ENCODE results near the gene JMJD7. TPM values are rescaled to one million over a fixed set of nuclear protein-coding genes. Genes with fewer than 3 reads are reported as not detected.

Gene JMJD7
- total RNA-seq, result 10 to 100 TPM; 12.0 to 16.6 TPM

DNA sequence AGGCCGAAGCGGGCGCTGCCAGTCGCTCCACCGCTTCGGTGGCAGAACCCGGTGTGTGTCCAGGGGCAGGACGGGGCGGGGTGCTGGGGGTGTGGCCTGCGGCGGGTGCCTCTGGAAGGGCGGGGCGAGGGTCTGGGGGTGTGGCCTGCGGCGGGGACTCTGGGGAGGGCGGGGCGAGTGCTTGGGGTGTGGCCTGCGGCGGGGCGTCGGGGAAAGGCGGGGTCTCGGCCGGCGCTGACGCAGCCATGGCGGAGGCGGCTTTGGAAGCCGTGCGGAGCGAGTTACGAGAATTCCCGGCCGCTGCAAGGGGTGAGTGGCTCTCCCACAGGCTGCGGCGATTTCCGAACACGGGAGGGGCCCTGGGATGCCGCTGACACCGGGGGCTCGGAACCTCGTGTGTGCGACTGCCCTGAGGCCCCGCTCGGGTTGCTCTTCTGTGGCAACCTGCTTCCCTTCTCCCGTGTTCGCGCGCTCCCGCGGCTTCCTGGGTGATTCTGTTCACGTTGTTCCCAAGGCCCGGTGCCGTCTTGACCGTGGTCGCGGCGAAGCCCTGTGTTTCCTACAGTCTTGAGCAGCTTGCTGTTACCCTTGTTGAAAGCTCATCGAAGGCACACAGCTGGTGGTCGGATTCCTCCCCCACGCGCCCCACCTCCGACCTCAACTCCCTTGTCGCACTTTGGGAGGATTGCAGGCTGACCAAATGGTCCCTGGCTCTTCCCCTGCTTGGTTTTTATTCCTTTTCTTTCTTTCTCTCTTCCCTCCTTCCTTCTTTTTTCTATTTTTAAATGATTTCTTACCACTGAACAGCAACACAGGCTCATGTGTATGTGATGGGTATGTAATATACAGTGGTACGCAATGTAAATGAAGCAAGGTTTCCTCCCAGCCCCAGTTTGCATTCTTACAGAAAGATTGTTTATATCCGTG is at the start of gene JMJD7:
Gene JMJD7, plus strand, starts transcription at position 213 of the 927 bp plus-strand sequence. Its CDS starts 33 bp downstream, at position 246.
- Mint-ChIP-seq H3K4me1 (peaks cover 24% of the 10 kb centered on the region), H3K36me3 (ENCODE audit: low read depth) (peaks cover 10% of the 10 kb centered on the region), H3K4me3 (peak within 1 kb of the TSS; percentile 86), H3K9me3 (no peaks in the 10 kb centered on the region), H3K27me3 (no peaks in the 10 kb centered on the region), H3K27ac (peak within 1 kb of the TSS; percentile 84)
- ATAC-seq (replicated peaks), result peak; percentile 91

DNA sequence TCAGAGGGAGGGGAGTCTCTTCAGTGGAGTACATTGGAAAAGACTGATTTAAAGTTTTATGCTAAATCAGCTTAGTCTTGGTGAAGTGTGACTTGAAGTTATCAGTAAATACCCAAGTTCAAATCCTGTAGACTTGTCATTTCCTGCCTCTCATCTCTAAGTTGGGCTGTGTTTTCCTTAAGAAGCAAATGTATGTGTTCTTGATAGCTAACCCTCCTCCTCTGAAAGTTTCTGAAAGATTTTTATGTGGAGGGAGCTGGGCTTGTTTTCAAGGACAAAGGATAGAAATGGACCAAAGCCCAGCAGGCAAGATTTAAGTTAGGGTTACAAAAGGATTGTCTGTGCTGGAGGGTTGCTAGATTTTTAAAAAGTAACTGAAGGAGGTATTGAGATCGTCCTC is 49.4 kb upstream of the JMJD7 start:
- Mint-ChIP-seq H3K4me3 (peak overlapping the region; percentile 8), H3K9me3 (no peaks in the 10 kb centered on the region), H3K36me3 (ENCODE audit: low read depth) (peaks cover 31% of the 10 kb centered on the region), H3K4me1 (peaks cover 50% of the 10 kb centered on the region), H3K27ac (peak overlapping the region; percentile 29), H3K27me3 (no peaks in the 10 kb centered on the region)
- no peak for ATAC-seq (replicated peaks)

DNA sequence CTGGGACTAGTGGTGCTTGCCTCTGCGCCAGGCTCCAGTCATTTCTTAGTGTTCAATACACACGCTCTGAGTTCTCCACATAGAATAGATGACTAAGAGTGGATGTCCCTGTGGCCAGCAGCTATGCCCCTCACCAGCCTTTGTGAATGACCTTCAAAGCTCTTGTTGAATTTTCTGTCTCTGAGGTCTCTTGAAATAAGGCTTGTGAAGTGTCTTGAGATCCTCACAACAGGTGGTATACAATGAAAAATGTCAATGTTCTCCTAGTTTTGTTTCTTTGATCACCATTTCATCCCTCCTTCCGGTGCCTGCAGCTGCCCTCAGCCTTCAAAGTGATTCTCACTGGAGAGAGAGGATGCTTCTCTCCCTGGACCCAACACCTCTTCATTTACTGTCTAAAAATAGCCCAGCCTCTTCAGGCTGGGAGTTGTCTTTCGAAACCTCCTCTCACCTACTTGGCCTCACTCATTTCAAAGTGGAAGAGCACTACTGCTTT is 48.2 kb upstream of the JMJD7 start:
- Mint-ChIP-seq H3K4me3 (peak overlapping the region; percentile 23), H3K9me3 (no peaks in the 10 kb centered on the region), H3K27ac (peak overlapping the region; percentile 71), H3K27me3 (no peaks in the 10 kb centered on the region), H3K36me3 (ENCODE audit: low read depth) (peaks cover 31% of the 10 kb centered on the region), H3K4me1 (peaks cover 48% of the 10 kb centered on the region)
- ATAC-seq (replicated peaks), result peak; percentile 57

DNA sequence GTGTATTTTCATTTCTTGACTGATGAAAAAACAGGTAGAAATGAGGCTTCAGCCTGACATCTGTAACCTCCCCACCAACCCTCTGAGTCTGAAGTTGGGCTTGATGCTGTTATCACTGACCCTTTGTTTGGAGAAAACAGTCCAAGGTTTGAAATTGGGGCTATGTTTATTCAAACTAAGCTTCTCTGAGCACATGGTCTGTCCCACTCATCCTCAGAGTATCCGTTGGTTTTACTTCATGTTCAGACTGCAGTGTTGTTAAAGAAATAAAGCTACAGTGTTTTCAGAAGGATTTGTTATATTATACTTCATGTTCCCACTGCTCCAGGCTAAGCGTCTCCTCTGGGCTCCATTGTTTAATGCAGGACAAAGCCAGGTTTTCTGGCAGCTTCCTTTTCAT is 47.6 kb upstream of the JMJD7 start:
- no peaks in the 10 kb centered on the region for H3K27me3 Mint-ChIP-seq
- H3K36me3 Mint-ChIP-seq (ENCODE audit: low read depth), result peaks cover 31% of the 10 kb centered on the region
- ATAC-seq (replicated peaks), result no peak
- H3K4me3 Mint-ChIP-seq, result peak overlapping the region; percentile 23
- peak overlapping the region; percentile 71 for H3K27ac Mint-ChIP-seq
- peaks cover 43% of the 10 kb centered on the region for H3K4me1 Mint-ChIP-seq
- no peaks in the 10 kb centered on the region for H3K9me3 Mint-ChIP-seq

DNA sequence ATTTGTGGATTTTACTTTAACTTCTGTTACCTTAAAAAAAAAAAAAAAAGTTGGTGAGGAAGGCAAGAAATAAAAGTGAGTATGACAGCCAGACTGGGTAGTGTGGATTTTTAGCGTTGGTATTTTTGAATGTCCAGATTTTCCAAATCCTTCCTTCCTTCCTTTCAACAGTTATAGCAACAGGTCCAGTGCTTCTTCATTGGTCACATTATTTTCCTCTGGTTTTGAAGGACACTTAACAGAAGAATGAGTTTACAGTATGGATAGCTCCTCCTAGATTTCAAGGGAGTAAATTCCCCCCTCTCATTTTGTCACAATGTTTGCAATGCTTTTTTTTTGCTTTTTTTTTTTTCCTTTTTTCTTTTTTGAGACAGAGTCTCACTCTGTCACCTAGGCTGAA is 47.2 kb upstream of the JMJD7 start:
- no peak for ATAC-seq (replicated peaks)
- H3K9me3 Mint-ChIP-seq, result no peaks in the 10 kb centered on the region
- no peak overlapping the region for H3K4me3 Mint-ChIP-seq
- H3K27me3 Mint-ChIP-seq, result no peaks in the 10 kb centered on the region
- H3K4me1 Mint-ChIP-seq, result peaks cover 41% of the 10 kb centered on the region
- peak overlapping the region; percentile 71 for H3K27ac Mint-ChIP-seq
- H3K36me3 Mint-ChIP-seq (ENCODE audit: low read depth), result peaks cover 31% of the 10 kb centered on the region

DNA sequence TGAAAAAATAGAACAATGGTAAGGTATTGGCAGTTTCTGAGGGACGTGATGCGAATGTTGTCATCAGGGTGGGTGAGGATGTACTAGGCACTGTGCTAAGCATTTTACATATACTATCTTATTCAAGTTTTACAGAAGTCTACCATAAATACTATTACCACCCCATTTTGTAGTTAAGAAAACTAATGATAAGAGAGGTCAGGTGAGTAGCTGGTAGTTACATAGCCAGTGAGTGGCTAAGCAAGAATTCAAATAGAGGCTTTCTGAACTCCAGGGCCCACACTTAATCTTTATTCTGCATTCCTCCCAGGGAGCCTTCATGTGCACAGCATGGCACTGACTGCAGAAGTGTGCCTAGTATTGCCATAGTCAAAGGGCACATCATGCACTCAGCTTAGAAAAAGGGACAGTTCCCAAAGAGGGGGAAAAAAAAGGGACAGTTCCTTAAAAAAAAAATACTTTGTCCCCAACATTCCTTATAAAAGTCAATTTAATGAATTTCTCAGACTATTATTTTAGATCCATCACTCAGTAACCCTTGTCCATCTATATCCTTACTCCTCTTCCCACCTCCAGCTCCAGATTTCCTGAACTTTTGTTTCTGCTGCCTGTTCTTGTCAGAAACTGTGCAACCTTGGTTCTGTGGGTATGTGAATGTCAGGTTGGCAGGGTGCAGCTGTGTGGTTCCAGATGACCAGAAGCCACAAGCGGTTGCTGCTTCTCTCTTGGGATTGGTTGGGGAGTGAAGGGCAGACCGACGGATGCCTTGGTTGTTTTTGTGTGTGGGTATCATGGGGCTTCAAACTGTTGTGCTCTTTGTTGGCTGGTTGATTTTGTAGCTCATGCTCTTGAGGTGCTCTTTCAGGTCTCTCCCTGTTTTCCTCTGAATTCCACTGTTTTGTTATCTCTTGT is 45.3 kb upstream of the JMJD7 start:
- Mint-ChIP-seq H3K4me1 (peaks cover 26% of the 10 kb centered on the region), H3K27ac (no peak overlapping the region), H3K27me3 (no peaks in the 10 kb centered on the region), H3K36me3 (ENCODE audit: low read depth) (peaks cover 31% of the 10 kb centered on the region), H3K9me3 (no peaks in the 10 kb centered on the region), H3K4me3 (no peak overlapping the region)
- no peak for ATAC-seq (replicated peaks)

DNA sequence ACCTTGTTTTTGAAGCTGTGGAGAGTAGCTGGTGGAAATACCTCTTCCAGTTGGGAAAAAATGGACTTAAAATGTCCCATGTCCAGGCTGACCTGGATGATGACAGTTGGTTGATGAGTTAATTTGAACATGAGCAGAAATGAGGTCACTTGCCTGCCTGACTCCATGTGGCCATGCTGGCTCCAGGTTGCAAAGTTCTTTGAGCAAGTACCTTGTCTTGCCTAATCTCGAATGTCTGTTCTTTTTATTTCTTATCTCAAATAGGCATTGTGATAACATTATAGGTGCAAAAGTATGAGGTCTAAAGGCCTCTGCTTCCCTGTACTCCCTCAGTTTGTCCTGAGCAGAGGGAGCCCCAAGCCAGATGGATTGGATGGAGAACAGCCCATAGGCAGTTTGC is 44.6 kb upstream of the JMJD7 start:
- Mint-ChIP-seq H3K4me3 (no peak overlapping the region), H3K4me1 (peaks cover 20% of the 10 kb centered on the region), H3K27me3 (no peaks in the 10 kb centered on the region), H3K27ac (no peak overlapping the region), H3K36me3 (ENCODE audit: low read depth) (peaks cover 30% of the 10 kb centered on the region), H3K9me3 (no peaks in the 10 kb centered on the region)
- ATAC-seq (replicated peaks), result no peak

DNA sequence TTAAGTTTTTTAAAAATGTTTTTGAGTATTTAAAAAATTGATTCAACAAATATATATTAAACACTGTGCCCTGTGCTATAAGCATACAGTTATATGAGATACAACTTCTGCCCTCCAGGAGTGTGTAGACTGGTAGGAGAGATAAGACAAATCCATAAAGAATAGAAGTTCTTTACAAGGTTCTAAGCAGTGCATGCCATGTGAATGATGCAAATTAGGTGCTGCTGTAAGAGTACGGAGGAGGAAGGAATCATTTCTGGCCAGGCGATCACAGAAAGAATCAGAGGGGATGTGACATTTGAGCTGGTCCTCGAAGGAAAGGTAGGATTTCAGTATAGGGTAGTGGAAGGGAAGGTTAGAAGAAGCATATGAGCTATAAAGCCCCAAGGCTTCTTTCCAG is 39.6 kb upstream of the JMJD7 start:
- H3K36me3 Mint-ChIP-seq (ENCODE audit: low read depth), result no peaks in the 10 kb centered on the region
- H3K27ac Mint-ChIP-seq, result no peak overlapping the region
- no peak overlapping the region for H3K4me3 Mint-ChIP-seq
- peaks cover 28% of the 10 kb centered on the region for H3K4me1 Mint-ChIP-seq
- H3K27me3 Mint-ChIP-seq, result no peaks in the 10 kb centered on the region
- ATAC-seq (replicated peaks), result no peak
- H3K9me3 Mint-ChIP-seq, result no peaks in the 10 kb centered on the region

DNA sequence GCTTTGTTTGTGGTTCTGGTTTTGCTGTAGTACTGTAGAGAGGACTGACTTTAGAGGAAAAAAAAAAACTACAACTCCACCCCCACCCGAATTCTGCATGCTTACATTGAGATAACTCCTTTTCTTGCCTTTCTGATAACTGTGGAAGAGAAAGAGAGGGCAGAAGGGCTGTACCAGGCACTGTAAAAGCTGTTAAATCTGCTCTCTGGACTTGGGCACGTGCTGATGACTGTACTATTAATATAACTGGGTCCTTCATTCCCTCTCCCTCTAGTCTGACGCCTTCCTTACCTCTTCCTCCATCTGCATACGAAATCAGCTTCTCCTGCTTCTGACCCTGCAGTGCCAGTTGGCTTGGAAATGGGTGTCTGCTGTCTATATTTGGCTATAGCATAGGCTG is 38.7 kb upstream of the JMJD7 start:
- Mint-ChIP-seq H3K4me1 (peaks cover 27% of the 10 kb centered on the region), H3K9me3 (no peaks in the 10 kb centered on the region), H3K4me3 (no peak overlapping the region), H3K27ac (peak overlapping the region; percentile 25), H3K36me3 (ENCODE audit: low read depth) (no peaks in the 10 kb centered on the region), H3K27me3 (no peaks in the 10 kb centered on the region)
- no peak for ATAC-seq (replicated peaks)

DNA sequence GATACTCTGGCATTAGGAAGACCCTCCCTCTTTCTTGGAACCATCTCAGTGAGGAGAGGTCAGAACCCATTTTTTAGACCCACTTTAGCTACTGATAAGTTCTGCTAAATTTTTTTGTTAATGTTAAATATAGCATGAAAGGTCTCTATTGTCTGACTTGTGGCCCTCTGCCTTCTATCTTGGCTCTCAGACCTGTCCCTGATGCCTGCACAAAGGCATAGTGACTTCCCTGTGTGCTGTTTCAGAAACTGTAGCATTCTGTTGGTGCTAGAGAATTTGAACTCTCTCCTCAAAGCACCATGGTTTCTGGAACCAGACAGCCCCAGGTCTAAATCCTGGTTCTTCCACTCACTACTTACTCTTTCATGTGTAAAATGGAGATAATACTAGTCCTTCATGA is 38.2 kb upstream of the JMJD7 start:
- Mint-ChIP-seq H3K27me3 (no peaks in the 10 kb centered on the region), H3K4me1 (peaks cover 27% of the 10 kb centered on the region), H3K4me3 (no peak overlapping the region), H3K36me3 (ENCODE audit: low read depth) (no peaks in the 10 kb centered on the region), H3K9me3 (no peaks in the 10 kb centered on the region), H3K27ac (peak overlapping the region; percentile 25)
- ATAC-seq (replicated peaks), result no peak

DNA sequence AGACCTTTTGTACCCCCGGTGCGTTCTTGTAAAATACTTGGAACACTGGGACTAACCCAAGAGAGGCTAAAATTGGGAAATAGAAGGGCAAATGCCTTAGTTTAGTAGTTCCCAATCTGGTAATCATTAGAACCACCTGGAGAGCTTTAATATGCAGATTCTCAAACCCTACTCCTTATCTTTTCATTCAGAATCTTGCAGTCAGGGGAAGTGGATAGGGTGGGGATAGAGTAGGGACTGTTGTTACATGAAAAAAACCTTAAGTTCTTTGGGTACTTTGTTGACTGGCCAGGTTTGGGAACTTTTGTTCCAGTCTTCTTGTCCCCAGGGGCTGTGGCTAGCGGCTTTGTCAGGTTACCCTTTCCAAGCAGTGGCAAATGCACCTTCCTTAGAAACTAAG is 37.7 kb upstream of the JMJD7 start:
- H3K27me3 Mint-ChIP-seq, result no peaks in the 10 kb centered on the region
- no peaks in the 10 kb centered on the region for H3K36me3 Mint-ChIP-seq (ENCODE audit: low read depth)
- peak overlapping the region; percentile 25 for H3K27ac Mint-ChIP-seq
- no peak overlapping the region for H3K4me3 Mint-ChIP-seq
- ATAC-seq (replicated peaks), result no peak
- peaks cover 29% of the 10 kb centered on the region for H3K4me1 Mint-ChIP-seq
- no peaks in the 10 kb centered on the region for H3K9me3 Mint-ChIP-seq

DNA sequence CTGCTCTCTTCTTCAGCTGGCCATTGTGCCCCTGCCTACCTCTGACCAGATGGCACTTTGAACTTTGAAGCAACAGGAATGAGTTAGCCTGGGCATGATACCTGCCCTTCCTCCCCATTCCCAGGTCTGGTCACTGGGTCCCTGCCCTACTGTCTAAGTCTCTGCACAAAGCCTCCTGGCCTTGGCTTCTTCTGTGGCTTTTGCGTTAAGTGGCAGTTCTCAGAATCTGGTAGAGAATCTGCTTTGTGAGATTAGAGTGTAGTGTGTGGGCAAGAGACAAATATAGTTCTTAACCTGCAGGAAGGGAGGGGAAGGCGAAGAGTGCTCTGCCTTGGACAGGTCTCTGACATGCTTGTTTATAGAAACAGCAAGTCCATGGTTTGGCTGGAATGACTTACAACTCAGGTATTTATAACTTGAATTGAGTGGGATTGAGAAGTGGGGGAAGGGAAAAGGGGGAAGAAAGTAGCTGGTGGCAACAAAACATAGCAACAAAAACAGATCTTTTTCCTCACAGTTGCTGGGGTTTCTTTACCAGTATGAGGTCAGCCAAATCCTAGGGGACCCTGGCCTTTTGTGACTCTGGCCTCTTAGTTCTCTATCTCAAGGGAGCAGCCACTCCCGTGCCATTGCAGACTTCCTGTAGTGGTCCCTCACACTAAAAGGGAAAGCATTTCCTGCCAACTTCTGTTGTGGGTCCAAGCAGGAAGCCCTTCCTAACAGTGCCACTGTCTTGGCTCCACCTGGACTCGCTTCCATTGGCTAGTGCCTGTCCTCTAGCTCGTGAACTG is 36.9 kb upstream of the JMJD7 start:
- Mint-ChIP-seq H3K36me3 (ENCODE audit: low read depth) (no peaks in the 10 kb centered on the region), H3K27ac (peak overlapping the region; percentile 55), H3K4me3 (peak overlapping the region; percentile 1), H3K27me3 (no peaks in the 10 kb centered on the region), H3K4me1 (peaks cover 33% of the 10 kb centered on the region), H3K9me3 (no peaks in the 10 kb centered on the region)
- peak; percentile 54 for ATAC-seq (replicated peaks)

DNA sequence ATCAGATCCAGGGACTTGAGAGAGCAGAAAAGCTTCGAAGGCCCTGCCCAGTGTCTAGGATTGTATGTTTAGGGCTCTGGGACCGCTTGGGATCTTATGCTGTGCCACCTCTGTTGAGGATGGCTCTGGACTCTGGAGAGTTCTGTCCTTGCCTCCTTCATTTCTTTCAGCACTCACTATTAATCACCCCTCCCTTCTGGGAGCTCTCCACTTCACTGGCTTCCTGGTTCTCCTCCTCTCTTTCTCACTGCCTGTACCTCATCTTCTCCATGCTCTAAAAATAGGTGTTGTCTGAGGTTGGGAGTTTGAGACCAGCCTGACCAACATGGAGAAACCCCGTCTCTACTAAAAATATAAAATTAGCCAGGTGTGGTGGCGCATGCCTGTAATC is 36.4 kb upstream of the JMJD7 start:
- H3K4me1 Mint-ChIP-seq, result peaks cover 37% of the 10 kb centered on the region
- peak overlapping the region; percentile 1 for H3K4me3 Mint-ChIP-seq
- ATAC-seq (replicated peaks), result no peak
- no peaks in the 10 kb centered on the region for H3K36me3 Mint-ChIP-seq (ENCODE audit: low read depth)
- no peaks in the 10 kb centered on the region for H3K9me3 Mint-ChIP-seq
- H3K27me3 Mint-ChIP-seq, result no peaks in the 10 kb centered on the region
- H3K27ac Mint-ChIP-seq, result peak overlapping the region; percentile 55
